ENCODE data around the gene GTF2F2.

Gene GTF2F2, protein sequence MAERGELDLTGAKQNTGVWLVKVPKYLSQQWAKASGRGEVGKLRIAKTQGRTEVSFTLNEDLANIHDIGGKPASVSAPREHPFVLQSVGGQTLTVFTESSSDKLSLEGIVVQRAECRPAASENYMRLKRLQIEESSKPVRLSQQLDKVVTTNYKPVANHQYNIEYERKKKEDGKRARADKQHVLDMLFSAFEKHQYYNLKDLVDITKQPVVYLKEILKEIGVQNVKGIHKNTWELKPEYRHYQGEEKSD

DNA sequence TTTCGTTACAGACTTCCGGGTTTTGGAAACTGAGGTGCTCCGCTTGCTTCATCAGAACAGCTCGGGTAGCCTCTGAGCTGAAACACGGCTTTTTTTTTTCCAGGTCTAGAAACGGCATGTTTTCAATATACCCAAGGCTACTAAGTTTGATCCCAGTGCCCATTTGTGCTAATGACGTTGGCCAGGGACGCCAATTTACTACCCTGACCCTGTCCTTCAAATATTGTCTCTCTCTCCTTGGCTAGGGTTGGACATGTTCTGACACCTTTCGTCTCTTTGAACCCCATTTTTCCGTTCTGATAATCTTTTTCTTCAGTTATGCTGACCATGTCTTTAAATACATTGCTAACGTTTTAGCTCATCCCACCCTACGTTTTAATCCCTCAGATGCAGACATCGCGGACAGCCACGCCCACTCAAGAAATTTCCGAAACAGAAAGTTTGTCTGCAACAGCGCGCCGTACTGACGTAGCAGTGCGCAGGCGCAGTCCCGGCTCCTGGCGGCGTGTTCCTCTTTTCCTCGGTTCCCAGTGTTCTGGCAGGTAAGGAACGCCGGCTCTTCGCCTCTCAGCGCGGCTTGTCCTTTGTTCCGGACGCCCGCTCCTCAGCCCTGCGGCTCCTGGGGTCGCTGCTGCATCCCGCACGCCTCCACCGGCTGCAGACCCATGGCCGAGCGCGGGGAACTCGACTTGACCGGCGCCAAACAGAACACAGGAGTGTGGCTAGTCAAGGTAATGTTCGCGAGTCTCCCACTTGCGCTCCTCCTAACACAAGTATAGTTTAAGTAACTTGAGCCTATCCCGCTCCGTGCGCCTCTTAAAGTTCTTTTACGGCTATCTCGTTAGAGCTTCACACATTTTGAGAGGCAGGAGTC, at the start of gene GTF2F2:
TSS of gene GTF2F2 (plus strand) at position 520 of the 874 bp plus-strand sequence. CDS start at position 666, 146 bp downstream.
- peak; percentile 88 for DNase-seq (ENCODE audit: low spot score)

DNA sequence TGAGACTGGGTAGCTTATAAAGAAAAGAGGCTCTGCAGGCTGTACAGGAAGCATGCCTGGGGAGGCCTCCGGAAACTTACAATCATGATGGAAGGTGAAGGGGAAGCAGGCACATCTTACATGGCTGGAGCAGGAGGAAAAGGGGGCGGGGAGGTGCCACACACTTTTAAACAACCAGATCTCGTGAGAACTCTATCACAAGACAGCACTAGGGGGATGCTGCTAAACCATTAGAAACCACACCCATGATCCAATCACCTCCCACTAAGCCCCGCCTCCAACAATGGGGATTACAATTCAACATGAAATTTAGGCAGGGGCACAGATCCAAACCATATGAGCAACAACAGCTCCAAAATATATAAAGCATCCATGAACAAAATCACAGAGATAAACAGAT, 46.5 kb upstream of the GTF2F2 start:
- DNase-seq (ENCODE audit: low spot score), result no peak

DNA sequence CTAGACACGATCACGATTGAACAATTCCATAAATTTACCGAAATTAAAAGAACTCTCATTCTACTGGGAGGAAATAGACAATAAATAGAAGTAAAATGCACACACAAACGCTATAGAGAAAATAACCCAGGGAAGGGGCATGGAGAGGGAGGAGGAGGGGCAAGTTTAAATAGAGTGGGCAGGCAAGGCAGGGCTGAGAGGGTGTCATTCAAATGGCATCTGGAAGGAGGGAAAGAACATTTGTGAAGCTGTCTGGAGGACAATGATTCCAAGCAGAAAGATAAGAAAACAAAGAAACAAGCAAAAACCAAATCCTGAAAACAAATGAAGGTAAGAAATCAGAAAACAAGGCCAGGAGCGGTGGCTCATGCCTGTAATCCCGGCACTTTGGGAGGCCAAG, 45.6 kb upstream of the GTF2F2 start:
- no peak for DNase-seq (ENCODE audit: low spot score)

DNA sequence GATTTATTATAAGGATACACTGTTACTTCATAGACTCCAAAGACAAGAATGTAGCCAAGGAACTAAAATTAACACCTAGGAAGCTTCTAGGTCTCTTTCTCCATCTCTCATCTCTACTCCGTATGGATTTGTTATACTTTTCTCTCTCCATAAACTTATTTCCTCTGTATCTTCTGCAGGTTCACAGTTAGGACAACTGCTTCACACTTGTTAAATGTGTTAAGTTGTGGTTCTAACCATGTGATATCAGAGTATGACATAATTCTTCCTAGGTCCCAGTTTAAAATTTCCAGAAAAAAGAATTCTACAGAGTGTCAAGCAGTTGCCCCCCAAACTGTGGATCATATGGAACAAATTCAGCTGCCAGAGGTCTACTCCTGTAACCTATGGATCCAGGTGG, 42.3 kb upstream of the GTF2F2 start:
- DNase-seq (ENCODE audit: low spot score), result no peak

DNA sequence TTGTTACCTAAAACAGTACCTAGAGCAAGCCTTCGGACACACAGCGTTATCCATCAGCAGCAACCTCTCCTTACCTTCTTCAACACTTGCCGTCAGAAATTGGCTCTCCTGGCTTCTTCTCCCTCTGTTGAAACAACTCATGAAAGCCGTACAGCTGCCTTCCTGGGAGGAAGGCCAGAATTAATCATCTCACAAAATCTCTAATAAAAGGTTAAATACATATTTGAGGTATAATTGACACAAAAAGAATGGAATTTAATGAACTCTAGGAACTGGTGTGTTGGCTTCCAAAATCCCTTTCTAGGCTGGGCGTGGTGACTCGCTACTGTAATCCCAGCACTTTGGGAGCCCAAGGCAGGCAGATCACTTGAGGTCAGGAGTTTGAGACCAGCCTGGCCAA, 37.3 kb upstream of the GTF2F2 start:
- no peak for DNase-seq (ENCODE audit: low spot score)

DNA sequence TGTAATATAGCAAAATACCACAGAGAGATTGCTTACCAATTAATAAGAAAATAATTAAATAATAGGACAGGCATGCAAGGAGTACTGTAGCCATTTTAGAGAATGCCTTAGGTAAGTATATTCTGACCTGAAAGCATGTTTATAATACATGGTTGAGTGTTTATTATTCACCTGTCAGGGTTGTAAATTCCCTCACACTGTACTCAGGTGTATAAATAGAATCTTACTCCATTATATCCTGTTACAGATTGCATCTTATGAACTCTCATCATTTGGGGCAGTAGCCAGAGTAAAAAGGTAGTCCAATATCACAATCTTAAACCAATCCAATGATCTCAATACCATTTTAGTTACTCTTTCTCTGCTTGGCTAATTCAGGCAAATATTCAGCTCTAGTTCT, 35.8 kb upstream of the GTF2F2 start:
- no peak for DNase-seq (ENCODE audit: low spot score)

DNA sequence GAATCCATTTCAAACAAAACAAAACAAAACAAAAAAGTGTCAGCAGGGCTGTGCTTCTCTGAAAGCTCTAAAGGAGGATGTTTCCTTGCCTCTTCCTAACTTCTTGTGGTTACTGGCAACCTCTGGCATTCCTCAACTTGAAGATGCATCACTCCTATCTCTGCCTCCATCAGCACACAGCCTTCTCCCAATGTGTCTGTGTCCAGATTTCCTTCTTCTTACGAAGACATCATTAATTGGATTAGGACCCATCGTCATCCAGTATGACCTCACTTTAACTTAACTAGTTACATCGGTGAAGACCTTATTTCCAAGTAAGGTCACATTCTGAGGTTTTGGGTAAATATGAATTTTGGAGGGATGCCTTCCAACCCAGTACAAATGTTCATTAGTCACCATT, 33.8 kb upstream of the GTF2F2 start:
- no peak for DNase-seq (ENCODE audit: low spot score)

DNA sequence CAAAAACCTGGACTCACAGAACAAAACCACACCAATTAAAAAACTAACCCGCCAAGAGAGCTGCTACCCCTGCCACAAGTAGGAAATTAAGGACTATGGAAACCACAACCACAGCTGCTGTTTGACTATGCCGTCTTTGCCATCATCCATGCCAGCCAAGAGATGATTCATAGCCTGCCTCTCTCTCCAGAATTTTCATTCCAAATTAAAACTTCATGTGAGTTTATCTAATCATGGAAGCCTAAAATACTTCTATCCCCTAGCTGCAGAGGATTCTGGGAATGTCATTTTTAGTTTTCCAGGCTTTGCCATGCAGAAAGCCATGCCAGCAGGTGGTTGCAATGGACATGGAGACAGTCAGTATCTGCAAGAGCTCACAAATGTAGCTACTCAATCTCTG, 27.6 kb upstream of the GTF2F2 start:
- DNase-seq (ENCODE audit: low spot score), result no peak

DNA sequence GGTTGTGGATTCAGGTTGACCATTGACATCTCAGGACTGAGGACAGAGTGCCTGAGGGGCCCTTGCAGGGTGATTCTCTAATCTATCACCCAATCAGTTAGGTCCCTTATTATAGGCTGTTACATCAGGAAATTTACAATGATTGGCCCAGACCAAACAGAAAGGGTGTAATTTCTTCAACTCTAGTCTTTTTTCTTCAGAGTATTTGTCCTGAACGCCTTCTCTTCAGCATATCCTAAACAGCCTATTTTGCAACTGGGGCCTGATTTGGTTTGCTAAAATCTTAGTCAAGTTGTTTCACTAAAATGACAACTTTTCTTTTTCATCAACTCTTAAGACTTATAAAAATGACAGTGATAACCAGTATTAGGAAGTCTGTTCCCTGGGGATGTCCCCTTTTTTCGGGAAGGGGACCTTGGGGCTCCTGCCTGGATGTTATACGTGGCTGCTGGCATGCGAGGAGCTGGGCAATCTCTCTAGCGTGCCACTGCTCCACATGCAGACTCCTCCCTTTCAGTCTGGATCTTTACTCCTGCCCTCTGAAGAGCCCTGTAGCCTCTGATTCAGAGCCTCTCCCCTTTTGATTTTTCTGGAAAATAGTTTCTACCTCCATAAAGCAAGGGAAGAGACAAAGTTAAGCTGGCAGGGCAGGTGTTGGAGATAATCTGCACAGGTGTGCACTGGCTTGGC, 19.6 kb upstream of the GTF2F2 start:
- DNase-seq (ENCODE audit: low spot score), result no peak

DNA sequence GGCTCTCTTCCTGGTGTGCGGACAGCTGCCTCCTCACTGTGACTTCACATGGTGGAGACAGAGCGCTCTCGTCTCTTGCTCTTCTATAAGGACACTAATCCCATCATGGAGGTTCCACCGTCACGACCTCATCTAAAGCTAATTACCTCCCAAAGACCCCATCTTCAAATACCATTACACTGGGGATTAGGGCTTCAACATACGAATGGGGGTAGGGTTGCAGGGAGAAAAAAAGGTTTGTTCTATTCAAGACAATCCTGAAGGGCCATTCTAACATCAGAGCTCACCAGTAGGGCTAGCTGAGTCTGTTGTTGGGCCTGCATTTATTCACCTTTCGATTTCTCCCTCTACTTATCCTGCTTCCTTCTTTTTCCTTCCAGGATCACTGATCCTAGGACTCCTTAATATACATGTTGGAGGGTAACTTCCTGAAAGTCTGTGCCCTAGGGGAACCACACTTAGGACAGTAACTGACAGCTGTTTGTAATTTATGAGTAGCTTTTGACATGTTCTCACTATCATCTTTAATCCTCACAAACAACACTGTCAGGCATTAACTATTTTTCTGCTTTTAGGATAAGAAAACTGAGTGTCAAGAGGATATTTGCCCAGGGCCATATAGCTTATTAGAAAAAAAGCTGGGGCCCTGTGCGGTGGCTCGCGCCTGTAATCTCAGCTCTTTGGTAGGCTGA, 18.8 kb upstream of the GTF2F2 start:
- DNase-seq (ENCODE audit: low spot score), result no peak

DNA sequence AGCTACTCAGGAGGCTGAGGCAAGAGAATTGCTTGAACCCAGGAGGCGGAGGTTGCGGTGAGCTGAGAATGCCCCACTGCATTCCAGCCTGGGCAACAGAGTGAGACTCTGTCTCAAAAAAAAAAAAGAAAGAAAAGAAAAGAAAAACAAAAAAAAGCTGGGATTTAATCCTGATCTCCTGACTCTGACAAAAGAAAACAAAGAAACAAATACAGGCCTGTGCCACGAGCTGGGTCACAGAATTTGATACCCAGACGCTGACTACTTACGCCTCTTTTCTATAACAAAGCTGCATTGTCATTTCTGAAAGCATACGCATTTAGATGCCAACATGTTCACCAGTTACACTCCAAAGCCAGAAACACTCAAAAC, 18.2 kb upstream of the GTF2F2 start:
- DNase-seq (ENCODE audit: low spot score), result no peak

DNA sequence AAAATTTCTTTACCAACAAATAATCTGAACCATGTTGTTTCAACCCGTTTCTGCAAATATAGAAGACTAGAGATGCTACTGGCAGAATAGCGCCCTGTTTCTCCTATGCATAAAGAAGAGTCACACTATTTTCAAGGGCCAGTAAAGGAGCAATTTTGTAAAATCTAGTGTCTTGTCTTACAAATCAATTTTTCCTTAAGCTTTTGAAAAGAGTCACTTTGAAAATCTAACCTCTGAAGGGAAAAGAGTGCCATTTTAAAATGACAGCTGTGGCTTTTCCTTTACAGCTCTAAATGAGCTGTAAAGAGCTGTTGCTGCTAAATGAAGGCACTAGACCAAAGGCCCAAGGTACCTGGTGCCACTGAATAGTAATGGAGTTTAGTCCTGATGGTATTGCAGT, 16.9 kb upstream of the GTF2F2 start:
- no peak for DNase-seq (ENCODE audit: low spot score)

DNA sequence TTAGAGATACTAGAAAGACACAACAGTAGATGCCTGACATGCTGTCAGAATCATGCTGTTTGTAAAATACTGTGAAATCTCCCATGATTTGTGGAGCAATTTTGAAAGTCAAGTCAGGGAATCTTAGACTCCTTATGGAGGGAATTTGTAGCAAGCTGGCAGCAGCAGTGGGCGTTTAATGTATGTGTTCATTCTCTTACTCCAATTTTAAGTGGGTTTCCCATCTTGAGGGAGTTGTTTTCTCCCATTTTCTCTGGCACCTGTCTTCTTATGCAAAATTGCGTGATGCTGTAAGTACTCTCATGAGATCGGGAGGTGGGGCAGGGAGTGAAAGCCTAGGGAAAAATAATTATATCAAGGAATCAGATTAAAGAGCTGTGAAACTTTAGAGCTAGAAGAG, 16.0 kb upstream of the GTF2F2 start:
- no peak for DNase-seq (ENCODE audit: low spot score)

DNA sequence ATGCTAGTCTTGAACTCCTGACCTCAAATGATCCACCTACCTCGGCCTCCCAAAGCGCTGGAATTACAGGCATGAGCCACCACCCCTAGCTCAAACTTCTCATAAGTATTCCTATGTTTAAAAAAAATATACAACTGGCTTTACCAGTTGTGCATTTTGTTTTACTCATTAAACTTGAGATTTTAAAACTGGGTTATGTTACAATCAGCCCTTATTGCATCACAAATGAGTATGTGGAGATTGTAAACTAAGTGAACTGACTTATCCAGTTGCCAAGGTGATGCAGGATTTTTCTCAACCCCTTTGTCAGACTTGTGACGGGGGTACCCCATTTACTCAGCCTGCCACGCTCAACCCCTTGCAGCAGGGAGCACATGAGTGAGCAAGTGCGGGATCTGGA, 14.4 kb upstream of the GTF2F2 start:
- no peak for DNase-seq (ENCODE audit: low spot score)

DNA sequence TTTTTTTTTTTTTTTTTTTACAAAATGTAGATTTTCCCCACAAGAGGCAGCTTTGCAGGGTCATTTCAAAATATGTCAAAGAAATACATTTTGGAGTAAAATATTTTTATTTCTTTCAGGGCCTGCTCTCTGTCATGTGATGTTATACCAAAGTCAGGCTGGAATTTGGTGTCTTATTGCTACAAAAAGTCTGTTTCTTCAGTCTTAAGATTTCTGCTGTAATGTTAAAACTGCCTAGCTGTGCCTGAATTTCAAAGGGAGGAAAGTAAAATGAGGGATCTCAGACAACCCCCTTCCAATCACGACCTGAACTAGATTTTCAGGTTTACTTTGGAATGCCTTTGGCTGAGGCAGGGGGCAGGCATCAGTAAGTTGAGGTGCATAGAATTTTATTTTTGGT, 12.8 kb upstream of the GTF2F2 start:
- no peak for DNase-seq (ENCODE audit: low spot score)

DNA sequence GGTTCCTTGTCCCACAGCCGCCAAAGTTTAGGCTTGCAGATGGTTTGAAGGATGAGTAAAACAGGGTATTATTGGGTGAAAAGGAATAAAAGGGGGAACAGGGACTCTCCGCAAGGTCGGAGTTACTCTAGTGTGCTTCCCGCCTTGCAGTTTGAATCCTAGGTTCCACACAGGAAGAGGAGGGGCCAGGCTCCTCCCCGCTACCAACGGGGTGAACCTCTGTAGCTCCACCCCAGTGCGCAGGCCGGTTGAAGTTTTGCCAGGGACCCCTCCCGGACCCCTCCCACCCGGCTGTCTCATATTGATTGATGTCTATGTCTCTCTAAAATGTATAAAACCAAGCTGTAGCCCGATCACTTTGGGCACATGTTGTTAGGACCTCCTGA, 11.6 kb upstream of the GTF2F2 start:
- DNase-seq (ENCODE audit: low spot score), result no peak

DNA sequence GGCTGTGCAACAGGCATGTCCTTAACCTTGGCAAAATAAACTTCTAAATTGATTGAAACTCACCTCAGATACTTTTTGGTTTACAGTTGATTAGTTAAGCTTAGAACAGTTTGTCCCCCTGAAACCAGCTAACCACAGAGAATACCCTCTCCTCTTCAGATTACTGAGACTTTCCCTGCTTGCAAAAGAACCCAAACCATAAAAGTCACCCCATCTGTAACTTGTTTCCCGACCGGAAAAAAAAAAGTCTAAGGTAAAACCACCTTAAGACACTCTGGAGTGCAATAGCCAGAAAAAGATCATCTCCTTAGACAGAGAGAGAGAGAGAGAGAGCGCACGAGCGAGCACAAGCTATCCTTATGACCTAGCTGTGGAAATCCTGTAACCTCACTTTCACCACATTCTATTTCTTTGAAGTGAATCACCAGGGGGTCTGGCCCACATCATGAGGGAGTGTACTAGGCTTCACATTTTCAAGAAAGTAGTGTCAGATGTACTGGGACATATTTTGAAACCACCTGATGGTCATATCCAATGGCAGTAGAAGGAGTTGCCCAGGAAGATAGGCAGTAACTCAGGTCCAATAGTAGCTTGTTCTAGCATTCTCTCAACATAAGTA, 11.1 kb upstream of the GTF2F2 start:
- no peak for DNase-seq (ENCODE audit: low spot score)

DNA sequence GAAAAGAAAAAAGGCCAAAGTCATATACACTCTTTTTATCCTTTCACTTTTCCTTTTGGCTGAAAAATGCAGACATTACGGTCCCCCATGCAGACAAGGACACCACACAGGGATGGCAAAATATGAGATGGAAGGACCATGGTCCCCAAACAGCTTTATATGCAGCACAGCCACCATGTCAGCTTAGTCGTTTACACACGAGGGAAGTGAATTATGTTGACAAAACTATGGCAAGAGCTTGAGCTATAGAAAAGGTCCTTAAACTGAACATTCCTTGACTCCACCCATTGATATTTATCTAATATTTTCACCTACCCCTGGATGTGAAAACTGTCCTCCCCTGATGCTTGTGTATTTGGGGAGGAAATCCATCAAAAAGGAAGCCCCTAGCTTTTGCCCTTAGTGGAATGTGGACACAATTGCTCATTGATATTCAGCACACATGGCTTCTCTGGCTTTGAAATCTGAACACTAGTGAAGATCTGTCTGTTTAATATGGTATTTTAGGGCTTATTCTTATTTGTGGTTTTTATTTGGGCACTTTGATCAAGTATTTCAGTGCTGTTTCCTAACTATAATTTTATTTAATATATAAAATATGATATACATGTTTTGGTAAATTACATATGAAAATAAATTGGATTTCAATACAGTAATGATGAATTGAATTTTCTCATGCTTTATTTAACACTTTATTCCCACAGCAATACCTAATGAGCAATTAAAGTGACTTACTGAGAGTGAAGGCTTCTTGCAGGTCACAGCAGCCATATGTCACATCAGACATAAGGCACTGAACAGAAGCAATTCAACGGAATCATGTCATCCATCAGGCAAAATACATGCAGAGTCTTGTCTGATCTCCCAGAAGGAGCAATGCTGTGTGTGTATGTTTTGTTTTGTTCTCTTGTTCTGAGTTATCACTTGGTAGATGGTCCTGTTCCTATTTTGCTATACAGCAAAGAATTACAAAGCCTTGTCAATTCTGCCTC, 6.8 kb upstream of the GTF2F2 start:
- no peak for DNase-seq (ENCODE audit: low spot score)

DNA sequence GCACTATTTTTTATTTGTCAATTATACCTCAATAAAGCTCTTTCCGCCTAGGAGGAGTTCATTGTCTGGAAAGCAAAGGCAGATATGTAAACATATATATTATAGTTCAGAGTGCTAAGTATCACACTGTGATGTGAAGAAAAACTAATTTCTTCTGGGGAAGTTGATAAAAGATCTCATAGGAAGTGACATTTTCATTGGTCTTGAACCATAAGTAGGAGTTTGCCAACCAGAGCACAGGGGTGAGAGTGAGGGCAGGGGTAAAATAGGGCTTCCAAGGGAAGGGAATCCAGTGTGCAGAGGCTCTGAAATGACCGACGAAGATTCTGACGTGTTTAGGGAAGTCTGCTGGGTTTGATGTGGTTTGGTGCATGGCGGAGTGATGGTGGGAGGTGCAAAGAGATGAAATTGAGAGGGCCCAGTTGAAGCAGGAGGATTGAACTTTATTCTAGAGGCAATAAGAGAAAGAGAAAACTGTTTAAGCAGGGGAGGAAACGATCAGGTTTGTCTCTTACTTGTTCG, 780 bp upstream of the GTF2F2 start:
- DNase-seq (ENCODE audit: low spot score), result no peak

DNA sequence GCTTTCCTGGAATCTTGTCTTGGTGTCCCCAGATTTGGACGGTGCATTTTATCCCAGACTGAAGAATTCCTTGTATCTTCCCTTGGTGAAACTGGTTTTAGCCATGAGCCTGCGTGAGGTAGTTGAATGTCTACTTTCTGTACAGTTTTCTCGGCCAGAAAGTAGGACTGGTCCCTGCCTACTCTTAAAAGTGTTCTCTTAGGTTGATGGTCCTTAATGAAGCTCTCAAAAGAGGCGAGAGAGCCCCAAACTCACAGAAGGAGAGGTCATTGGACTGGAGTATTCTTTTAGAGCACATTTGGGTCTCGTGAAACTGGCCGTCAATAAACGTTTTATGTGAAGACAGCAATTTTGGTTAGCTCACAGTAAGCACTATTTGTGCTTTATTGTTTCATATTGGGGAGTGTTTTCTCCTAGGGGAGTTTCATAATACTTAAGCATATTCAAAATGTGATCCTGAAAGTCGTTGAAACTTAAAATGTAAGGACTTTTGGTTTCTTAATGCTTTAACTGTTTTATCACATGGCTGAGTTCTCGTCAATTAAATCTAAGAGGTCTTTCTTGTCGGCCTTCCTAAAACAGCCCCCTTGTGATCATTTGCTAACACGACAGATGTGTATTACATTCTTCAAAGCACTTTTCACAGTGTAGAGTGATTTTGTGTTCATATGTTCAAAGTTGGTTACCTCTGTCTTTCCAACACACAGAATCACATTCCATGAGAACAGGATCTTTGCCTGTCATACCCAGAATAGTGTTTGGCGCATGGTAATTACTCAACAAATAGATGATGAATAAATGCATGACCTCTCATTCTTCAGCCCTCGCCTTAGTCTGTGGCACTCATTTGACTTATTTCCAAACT, 889 bp downstream of the GTF2F2 start:
- DNase-seq (ENCODE audit: low spot score), result peak; percentile 6

Measured in cerebellar cortex (tissue), 1 donor.